Hematopoietic multipotent progenitor cell treated with erythropoietin and hydrocortisone succinate and interleukin-3 and kit ligand, for 17 days (in vitro differentiated cells): Measurements from ENCODE around the gene CXCR6.

Experiments
- DNase-seq: peaks from one replicate; pipeline ENCODE4 v3.0.0-alpha.2; 2015; ENCODE audit warnings: low spot score

Gene CXCR6

DNA sequence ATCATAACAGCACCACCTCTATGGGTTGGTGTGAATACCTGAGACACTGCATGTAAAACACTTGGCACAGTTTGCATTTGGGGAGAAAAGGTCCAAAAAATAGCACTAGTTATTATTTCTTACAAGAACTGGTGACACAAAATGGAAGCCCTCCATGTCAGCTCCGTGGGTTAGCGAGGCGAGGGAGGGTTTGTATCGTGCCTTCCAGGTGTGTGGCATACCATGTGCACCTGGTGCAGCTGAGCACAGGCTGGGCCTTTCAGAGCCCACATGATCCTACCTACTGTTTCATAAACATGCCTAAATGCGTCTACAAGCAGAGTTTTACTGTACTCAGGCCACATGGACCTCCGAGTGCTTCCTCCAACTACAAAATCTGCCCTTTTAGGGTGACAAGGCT lies 5.6 kb downstream of the CXCR6 start:
- no peak for DNase-seq

DNA sequence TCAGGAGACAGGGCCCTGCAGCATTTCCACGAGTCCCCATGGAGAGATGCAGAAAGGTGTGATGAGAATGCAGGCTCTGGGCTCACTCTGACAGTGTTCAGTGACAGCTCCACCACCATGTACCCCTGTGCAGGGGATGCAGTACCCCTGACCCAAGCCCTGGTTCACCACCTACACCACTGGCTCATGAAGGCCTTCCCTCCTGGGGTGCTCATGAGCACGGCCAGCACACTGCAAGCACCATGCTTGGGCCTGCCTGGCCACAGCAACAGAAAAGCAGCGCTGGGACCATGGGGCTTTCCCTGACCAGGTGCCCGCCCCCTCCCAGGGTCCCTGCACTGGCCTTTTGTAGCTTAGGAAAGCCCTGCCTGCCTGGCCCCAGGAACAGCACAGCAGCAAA lies 6.2 kb downstream of the CXCR6 start:
- no peak for DNase-seq

- DNase-seq: no peak
Measured at GRCh38 chr3:45950131-45950530, 6.9 kb downstream of the CXCR6 start.

- no peak for DNase-seq
Measured at GRCh38 chr3:45950686-45951600, 7.7 kb downstream of the CXCR6 start.

- DNase-seq: no peak
Measured at GRCh38 chr3:45951946-45952345, 8.7 kb downstream of the CXCR6 start.

DNA sequence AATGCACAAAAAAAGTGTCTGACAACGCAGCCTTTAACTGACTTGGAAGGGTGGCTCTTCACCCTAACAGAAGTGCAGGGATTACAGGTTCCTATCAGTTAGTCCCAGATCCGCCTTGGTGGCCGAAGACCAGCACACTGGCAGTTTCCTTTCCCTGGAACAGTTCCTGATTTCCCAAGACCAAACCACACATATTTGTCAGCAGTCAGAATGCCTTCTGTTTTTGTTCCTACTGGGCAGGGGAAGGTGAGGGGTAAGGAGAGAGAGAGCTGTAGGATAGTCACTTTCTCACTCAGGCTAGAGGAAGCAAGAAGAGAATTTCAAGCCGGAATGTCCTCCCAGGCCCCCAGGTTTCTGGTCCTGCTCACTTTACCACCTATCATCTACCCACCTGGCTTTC lies 9.2 kb downstream of the CXCR6 start:
- DNase-seq: no peak

- DNase-seq: no peak
Measured at GRCh38 chr3:45953536-45953935, 10.3 kb downstream of the CXCR6 start.

DNA sequence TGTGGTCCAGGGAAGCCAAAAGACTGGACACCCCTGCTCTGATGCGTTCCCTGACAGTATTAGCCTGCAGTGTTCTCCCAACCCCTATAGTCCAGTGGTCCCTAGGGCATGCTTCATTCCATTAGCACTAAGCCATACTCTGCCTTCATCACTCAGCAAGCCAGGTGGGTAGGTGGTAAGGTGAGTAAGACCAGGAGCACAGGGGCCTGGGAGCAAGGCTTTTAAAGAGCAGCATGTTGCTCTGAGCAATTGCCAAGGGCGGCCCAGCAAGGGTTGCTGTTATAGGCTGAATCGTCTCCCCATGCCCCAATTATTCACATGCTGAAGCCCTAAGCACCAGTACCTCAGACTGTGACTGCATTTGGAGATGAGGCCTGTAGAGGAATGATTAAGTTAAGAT lies 11.0 kb downstream of the CXCR6 start:
- no peak for DNase-seq

- DNase-seq: no peak
Measured at GRCh38 chr3:45955017-45955647, 11.9 kb downstream of the CXCR6 start.

DNA sequence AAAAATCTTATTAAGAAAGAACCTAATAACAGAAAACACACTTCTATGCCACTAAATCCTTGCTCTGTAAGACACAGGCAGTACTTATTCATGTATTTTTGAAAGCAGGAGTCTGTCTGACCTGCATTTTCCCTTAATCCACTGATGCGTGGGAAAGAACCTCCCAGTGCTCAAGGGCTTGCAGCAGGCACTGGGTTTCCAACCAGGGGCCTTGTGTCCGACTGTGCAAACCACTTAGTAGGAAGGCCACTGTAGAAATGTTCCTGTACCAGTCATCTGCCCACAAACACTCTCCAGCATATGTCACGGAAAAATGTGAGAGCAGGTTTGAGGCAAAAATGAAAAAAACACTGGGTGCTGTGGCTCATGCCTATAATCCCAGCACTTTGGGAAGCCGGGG lies 12.4 kb downstream of the CXCR6 start:
- no peak for DNase-seq

GRCh38 chr3:45957586-45957985 lies 14.3 kb downstream of the CXCR6 start:
- no peak for DNase-seq

GRCh38 chr3:45958321-45958791 lies 15.1 kb downstream of the CXCR6 start:
- DNase-seq: no peak

GRCh38 chr3:45959201-45959600 lies 15.9 kb downstream of the CXCR6 start:
- no peak for DNase-seq

GRCh38 chr3:45960289-45960688 lies 17.0 kb downstream of the CXCR6 start:
- no peak for DNase-seq

- no peak for DNase-seq
Measured at GRCh38 chr3:45962033-45962432, 18.8 kb downstream of the CXCR6 start.

DNA sequence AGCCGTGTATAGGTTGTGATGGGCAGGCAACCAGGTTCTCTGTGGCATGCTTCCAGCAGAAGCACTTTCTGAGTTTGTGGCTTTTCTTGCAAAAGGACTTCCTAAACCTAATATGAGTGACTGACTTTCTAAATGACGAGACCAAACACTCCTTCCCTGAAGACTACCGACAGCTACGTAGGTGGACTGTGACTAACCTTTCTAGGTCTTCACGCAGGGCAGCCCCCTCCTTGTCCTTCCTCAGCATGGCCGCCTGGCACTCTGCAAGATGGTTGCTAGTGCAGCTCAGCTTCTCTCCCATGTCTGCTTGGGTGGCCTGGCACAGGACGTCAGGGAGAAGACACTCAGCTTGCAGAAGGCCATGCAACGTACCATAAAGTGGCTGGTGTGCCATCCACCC lies 20.9 kb downstream of the CXCR6 start:
- DNase-seq: no peak

DNA sequence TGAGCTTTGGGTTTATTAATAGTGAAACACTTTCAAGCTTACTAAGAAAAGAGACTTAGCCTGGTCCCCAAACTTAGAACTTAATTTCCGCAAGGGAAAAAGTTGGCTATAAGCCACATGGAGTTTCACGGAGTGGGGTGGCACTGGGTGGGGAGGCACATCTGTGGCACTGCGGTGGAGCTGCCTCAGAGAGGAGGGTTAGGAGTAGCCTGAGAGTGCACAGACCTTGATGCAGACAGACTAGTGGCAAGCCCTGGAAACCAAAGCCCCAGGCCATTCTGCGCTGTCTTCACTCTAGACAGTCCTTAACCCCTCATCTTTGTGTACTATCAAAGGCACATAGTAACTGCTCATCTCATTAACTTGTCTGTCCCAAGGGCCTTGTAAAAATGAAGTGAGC lies 22.0 kb downstream of the CXCR6 start:
- no peak for DNase-seq

DNA sequence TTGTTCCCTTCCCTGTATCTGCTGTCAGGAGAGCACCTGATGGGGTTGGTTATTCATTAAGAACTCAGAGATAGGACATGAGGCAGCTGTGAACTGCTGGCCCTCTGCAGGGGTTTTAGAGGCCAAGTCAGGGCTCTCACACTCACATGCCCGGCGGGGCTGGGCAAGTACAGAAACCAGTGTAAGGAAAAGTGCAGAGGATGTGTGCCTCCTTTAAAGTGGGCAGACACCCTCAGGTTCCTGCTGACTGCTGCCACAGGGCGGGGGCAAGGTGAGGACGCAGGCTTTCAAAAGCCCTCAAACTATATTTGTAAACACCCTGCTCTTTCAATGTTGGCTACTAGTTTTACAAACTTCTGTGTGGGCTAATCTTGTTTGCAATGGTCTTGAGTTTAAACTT lies 22.4 kb downstream of the CXCR6 start:
- no peak for DNase-seq

- no peak for DNase-seq
Measured at GRCh38 chr3:45966371-45966791, 23.1 kb downstream of the CXCR6 start.

DNA sequence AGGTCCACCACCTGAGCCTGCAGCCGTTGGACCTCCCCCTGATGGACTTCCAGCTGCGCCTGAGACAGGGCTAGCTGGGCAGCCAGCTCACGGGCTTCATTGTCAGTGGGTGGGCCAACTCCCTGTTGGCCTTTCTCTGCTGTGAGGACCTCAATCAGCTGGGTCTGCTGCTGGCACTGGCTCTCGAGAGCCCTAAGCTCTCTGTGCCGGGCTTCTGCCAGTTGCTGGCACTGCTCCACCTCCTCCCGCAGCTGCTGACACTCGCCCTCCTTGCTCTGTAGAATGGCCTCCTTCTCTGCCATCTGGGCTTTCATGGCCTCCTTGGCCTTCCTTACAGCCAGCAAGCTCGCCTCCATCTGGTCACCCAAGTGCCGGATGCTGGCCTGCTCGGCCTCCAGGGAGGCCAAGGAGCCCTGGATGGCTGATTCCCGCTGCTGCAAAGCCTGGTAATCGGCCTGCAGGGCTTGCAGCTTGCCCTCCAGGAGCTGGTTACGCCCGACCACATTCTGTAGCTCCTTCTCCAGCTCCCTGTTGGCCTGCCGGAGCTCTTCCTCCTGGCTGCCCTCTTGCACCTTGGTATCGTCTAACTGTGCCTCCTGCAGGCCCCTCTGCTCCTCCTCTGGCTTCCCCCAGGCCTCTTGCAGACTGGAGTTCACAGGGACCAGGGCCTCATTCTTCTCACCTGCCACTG lies 23.8 kb downstream of the CXCR6 start:
- no peak for DNase-seq

DNA sequence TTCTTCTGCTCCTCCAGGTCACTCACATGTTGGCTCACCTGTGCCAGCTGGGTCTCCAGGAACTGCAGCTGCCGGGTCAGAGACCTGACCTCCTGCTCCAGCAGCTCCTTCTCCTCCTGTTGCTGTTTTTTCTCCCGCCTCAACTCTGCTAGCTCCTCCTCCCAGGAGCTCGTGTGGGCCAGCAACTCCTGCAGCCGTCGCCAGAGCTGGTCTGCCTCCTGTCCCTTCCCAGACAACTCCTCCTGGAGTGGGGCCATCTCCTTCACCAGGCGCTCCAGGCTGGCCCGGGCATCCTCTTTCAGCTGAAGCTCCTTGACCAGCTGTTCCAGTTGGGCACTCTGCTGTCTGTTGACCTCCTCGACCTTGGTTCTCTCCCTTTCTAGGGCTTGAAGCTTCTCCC lies 24.5 kb downstream of the CXCR6 start:
- DNase-seq: no peak

DNA sequence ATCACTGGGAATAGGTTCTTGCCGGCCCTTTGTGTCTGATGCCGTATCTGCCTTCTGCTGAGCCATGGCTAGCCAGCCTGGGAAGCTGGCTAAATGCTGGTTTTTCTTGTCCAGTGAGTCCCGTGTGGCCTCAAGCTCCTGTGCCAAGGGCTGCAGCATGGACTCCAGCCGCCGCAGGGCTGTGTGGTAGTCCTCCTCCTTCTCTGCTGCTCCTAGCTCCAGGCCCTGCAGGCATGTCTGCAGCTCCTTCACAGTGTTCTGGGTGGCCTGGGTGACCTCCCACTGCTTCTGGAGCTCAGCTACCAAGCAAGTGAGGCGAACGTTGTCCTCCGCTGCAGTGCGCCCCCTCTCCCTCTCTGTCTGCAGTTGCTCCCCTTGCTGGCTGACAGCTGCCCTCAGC lies 24.9 kb downstream of the CXCR6 start:
- DNase-seq: no peak

DNA sequence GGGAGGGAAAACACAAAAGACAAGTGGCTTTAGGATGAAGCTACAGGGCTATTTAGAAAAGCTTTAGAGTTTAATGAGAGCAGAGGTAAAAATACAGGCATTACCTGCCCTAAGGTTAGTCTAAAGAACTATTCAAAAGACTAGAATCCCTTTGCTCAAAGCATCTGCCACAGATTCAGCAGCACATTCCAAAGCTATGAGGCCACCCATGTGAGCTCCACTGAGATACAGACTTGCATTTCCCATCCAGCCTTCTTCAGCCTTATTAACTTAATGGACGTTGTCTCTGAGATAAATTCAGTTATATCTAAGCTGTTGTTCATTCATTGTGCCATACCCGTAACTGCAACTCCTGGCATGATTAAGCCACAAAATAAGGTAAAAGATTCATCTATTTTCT lies 25.4 kb downstream of the CXCR6 start:
- no peak for DNase-seq
